Measurements from ENCODE around the gene LARGE1.

Gene LARGE1

GRCh38 chr22:33853200-33854097, 66.8 kb downstream of the LARGE1 start:
- no peak for DNase-seq

DNA sequence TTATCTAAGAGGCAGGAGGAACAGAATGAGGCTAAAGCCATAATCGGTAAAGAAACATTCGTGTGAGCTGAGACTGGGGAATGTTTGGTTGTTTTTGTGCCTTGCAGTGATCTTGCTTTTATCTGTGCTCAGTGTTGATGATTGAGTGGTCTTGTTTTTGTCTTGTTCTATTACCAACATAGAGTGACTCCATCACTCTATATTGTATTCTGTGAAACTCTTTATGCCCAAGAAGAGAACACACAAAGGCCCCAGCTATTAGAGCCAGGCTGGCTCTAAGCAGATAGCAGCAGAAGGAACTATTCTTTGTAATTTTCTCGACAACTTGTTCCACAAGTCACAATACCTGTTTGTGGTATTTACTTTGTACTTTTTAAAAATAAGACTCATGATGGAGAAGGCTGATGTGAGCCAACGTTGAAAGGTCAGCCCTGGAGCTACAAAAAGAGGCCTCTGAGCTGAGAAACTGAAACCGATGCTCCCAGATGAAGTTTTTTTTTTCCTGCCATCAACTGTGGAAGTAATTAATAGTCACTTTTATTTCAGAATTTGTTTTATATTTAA, 68.4 kb downstream of the LARGE1 start:
- no peak for DNase-seq

- no peak for DNase-seq
Measured at GRCh38 chr22:33851240-33851639, 69.0 kb downstream of the LARGE1 start.

- DNase-seq = no peak
Measured at GRCh38 chr22:33850724-33851123, 69.6 kb downstream of the LARGE1 start.

GRCh38 chr22:33850193-33850592, 70.1 kb downstream of the LARGE1 start:
- DNase-seq = no peak

DNA sequence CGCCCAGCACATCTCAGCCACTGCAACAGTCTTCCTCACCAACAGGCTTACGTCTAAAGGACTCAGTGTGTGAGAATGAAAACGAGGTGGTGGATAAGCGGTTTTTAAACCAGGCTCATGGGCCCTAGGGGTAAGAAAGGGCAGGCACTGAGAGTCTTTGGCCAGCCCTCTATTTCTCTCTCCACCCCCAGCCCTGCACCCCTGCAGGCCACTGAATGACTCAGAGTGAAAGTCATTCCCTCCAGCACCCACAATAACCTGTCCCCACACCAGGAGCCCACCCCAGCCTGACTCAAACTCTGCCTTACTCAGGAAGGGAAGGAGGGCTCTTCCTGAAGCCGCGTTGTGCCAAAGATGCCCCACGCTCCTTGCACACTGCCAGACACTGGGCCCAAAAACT, 72.0 kb downstream of the LARGE1 start:
- DNase-seq = no peak

- no peak for DNase-seq
Measured at GRCh38 chr22:33844273-33844672, 76.0 kb downstream of the LARGE1 start.

GRCh38 chr22:33842421-33843094, 77.7 kb downstream of the LARGE1 start:
- DNase-seq = no peak

DNA sequence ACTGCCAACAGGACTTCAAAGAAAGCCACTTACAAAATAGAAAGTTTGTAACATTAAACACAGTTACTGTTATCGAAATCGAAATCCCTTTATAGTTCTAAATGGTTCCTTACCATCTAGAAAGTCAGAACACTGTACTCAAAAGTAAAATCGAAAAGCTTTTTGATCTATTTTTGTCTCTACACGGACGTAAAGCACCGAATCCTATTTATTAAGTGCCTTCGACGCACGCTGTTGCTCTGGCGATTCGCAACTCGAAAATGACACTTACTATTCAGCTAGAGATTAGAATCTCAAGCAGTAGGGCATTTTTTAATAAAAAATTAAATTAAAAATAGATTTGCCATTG, 78.3 kb downstream of the LARGE1 start:
- DNase-seq = no peak

DNA sequence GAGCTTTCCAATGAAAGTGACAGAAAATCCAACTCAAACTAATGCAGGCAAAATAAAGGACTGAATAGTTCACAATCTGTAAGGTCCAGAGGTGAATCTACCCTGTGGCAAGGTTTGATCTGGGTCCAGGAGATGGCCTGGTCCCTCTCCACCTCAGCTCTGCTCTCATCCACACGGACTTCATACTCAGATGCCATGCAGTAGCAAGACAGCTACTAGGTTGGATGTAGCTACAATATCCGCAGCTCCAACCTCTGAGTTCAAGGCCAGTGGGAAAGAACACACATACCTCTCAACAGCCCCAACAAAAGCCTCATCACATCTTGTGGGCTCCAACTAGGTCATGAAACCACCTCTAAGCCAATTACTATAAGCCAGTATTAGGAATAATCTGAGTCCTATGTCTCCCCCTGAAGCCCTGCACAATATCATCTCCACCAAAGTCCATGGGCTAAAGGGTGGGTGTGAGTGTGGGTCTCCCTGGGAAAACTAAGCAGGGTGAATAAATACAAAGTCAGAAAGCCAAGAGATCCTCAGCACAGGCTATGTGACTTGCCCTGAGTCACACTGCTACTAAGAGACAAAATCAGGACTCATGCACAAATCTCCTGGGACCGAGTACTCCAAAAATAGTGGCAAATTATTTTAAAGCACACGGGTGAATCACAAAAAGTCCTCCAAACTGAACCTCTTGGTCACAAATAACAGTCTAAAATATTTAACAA, 78.8 kb downstream of the LARGE1 start:
- DNase-seq = no peak

DNA sequence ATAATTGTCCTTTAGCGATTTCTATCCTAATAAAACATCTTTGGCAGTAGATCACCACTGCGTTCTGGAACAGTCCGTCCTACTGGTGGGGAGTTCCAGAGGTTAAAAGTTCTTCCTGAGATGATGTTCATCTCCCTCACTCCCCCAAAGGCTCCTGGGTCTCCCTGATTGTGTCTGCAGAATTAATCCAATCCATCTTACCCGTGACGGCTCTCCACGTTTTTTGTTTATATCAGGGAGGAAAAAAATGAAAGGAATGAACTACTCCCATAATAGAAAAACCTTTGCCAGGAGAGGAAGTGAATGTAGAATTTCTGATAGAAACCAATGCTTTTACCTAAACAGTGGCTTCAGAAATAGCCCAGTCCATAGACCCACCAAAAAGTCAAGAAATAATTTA, 81.6 kb downstream of the LARGE1 start:
- no peak for DNase-seq

- DNase-seq = no peak
Measured at GRCh38 chr22:33837826-33838225, 82.5 kb downstream of the LARGE1 start.

DNA sequence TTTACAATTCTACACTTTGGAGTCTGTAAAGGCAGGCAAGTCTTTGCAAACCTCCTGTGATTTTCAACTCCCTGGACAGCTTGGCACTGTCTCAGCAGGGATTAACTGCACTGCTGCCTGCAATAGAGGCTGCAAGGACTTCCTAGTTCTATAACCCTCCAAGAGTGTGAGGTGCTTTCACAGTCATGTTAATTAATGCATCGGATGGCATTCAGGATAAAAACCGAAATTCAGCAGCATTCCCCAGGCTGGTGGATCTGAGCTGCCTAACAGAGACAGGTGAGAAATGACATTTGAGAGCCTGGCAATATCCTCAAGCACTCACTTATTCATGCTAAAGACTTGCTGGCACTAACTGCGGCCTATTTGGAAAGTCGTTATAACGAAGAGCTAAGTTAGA, 85.0 kb downstream of the LARGE1 start:
- no peak for DNase-seq

- DNase-seq = no peak
Measured at GRCh38 chr22:33832558-33833151, 87.6 kb downstream of the LARGE1 start.

- DNase-seq = no peak
Measured at GRCh38 chr22:33831651-33832050, 88.6 kb downstream of the LARGE1 start.

GRCh38 chr22:33831207-33831606, 89.1 kb downstream of the LARGE1 start:
- DNase-seq = no peak

DNA sequence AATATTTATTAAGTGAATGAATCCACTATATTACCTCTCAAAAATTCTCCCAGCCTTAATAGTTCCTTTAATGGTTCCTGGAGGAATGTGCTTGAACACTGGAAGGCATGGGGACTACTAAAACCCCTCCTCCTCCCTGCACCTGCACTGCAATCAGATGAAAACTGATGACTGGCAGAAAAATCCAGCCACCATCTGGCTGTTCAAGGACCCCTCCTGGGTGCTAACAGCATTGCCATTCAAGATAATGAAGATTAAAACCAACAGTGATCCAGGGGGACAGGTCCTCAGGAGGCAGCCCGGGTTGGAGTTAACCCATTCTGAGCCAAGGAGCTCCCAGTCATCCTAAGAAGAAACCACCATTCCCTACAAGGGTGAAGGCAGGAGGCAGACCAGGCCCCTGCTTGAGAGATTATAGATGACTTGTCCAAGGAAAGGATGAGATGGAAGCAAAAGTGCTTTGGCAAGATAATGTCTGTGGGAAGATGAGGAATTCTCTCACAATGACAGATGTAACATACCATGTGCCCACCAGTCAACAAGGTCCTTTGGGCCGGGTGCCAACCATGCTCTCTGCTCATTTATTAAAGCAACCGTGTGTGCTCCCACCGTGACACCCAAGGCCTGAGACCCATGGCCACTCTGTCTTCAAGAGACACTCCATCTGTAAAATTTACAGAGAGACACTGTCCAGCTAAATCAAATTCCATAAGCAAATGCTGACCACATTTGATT, 90.6 kb downstream of the LARGE1 start:
- no peak for DNase-seq

DNA sequence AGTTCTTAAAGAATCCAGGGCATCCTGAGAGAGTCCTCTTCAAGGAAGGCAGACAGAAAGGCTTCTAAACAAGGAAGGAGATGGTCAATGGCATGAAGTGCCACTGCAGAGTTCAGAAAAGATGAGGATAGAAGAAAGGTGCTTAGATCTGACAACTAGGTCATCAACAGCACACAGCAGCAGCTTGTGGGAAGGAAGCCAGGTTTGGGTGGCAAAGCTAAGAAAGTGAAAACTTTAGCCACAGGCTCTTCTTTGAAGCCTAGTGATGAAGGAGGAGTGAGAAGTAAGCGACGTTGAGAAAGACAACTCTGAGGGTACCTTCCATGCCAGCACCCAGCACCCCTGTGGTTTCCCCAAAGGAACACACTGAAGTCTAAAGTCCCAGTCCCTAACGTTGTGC, 92.0 kb downstream of the LARGE1 start:
- DNase-seq = no peak

GRCh38 chr22:33825761-33826160, 94.5 kb downstream of the LARGE1 start:
- DNase-seq = no peak

DNA sequence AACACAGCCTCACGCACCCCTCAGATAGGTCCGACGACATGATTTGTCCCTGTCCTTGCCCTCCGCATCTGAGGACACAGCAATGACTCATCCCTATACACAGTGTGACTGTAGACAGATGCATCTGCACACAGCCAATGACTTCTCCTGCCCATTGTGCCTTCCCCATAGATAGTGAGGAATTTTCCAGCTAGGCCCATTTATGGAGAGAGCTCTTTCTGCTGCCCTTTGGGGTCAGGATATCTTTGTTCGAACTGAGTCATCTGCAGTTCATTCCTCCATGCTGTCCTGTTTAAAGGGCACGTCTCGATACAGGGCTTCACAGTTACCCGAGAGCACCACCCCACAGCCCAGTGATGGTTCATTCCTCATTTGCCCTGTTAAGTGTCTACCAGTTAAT, 96.7 kb downstream of the LARGE1 start:
- no peak for DNase-seq

- DNase-seq = no peak
Measured at GRCh38 chr22:33821290-33821689, 99.0 kb downstream of the LARGE1 start.

- DNase-seq = no peak
Measured at GRCh38 chr22:33819743-33820142, 100.5 kb downstream of the LARGE1 start.
